Measurements from ENCODE around the gene TUBE1.

The TUBE1 gene

GRCh38 chr6:112022749-112023148, 64.5 kb downstream of the TUBE1 start:
- no peak for TF ChIP-seq CTCF (IDR thresholded peaks at IDR 0.05; ENCODE audit: borderline replicate concordance, insufficient read depth, low read depth, low read length)
- no peak overlapping the region for H3K4me3 ChIP-seq (ENCODE audit: low read depth, low read length)

DNA sequence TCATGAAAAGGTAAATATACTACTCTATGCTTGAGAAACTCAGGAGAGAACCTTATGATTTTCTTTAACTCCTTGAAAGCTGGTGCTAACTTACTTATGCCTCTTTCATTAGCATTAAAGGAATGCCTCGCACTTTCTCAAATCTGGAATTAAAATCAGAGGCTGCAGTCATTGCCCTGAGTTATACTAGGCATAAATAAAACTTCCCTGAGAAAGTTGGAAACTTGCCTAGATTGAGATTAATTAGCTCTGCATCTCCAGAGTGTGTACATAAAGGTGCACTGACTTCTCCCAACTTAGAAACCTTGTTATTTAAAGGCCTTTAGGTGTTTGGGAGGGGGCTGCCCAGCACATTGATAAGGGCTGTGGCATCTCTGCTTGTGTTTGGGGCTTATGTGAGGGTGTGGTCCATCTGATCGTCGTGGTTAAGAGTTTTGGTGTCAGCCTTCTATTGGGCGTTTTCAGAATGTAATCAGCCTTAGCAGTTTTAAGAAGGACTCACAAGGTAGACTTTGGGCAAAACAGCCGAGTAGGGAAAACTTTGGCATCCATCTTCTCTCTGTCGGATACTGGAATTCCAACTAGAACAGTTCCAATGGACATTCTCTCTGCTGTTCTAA, 65.5 kb downstream of the TUBE1 start:
- no peak overlapping the region for H3K4me3 ChIP-seq (ENCODE audit: low read depth, low read length)
- TF ChIP-seq CTCF (IDR thresholded peaks at IDR 0.05; ENCODE audit: borderline replicate concordance, insufficient read depth, low read depth, low read length) = no peak
